OCI-LY3 (cell line): ENCODE data around the gene RAP2A.
A peak's percentile ranks its signal among the peaks of the same experiment; 100 is the strongest.

Experiments used
- H2AFZ ChIP-seq: fragments of 200-600, 300-600 bp; shearing (Covaris generic); 2 replicates; pipeline ENCODE4 v1.6.0; 2014; ENCODE audit warnings: antibody characterized with exemption, low read depth, low read length
- H3K27ac ChIP-seq: fragments of 200-600, 300-600 bp; sonication (generic); 2 replicates; pipeline ENCODE4 v1.5.1; 2014; ENCODE audit warnings: mild to moderate bottlenecking, low read length, moderate library complexity, mixed read lengths
- H3K27me3 ChIP-seq: fragments of 200-600, 300-600 bp; sonication (generic); 2 replicates; pipeline ENCODE4 v1.6.1; 2014; ENCODE audit warnings: low read depth, low read length, mixed read lengths
- H3K36me3 ChIP-seq: fragments of 200-600, 300-600 bp; sonication (generic); replicated peaks from 2 replicates; pipeline ENCODE3; 2014; ENCODE audit warnings: low read depth, low read length, mixed read lengths
- H3K4me1 ChIP-seq: fragments of 300-600, 200-600 bp; sonication (generic); 2 replicates; pipeline ENCODE4 v1.6.1; 2014; ENCODE audit warnings: low read length, mixed read lengths
- H3K4me2 ChIP-seq: fragments of 200-600, 300-600 bp; sonication (generic); 2 replicates; pipeline ENCODE4 v1.6.1; 2014; ENCODE audit warnings: low read length, mixed read lengths
- H3K4me3 ChIP-seq: fragments of 300-600, 200-600 bp; sonication (generic); 2 replicates; pipeline ENCODE4 v1.5.1; 2014; ENCODE audit warnings: antibody characterized with exemption, mild to moderate bottlenecking, low read length, moderate library complexity
- H3K79me2 ChIP-seq: fragments of 300-600, 200-600 bp; shearing (Covaris generic); 2 replicates; pipeline ENCODE4 v1.6.1; 2014; ENCODE audit warnings: mild to moderate bottlenecking, low read length, mixed read lengths
- H3K9ac ChIP-seq: fragments of 300-600, 200-600 bp; shearing (Covaris generic); 2 replicates; pipeline ENCODE4 v1.6.0; 2014; ENCODE audit warnings: mild to moderate bottlenecking, low read length, moderate library complexity
- H3K9me3 ChIP-seq: fragments of 200-600, 300-600 bp; shearing (Covaris generic); 2 replicates; pipeline ENCODE4 v1.6.1; 2014; ENCODE audit warnings: low read length, mixed read lengths; ENCODE audit not compliant: insufficient read depth
- H4K20me1 ChIP-seq: fragments of 200-600, 300-600 bp; sonication (generic); 2 replicates; pipeline ENCODE4 v1.6.1; 2016; ENCODE audit warnings: low read length, mixed read lengths; ENCODE audit not compliant: insufficient read depth
- CTCF ChIP-seq: fragments of 200-600, 300-600 bp; sonication (generic); IDR thresholded peaks from 2 replicates; pipeline ENCODE4 v1.5.1; 2014; ENCODE audit warnings: antibody characterized with exemption, low read length, low read depth
- EZH2phosphoT487 ChIP-seq: fragments of 200-600 bp; shearing (Covaris generic); IDR thresholded peaks from 2 replicates; pipeline ENCODE4 v1.6.1; 2018; ENCODE audit warnings: antibody characterized with exemption, mixed run types, low read depth

Gene RAP2A

GRCh38 chr13:97435323-97435722 lies 1.4 kb downstream of the RAP2A start:
- H3K9me3 ChIP-seq = no peaks in the 10 kb centered on the region
- peaks cover 35% of the 10 kb centered on the region for H3K79me2 ChIP-seq
- peaks cover 24% of the 10 kb centered on the region for H4K20me1 ChIP-seq
- no peak overlapping the region for H2AFZ ChIP-seq
- H3K4me3 ChIP-seq = peak overlapping the region; percentile 98
- no peak overlapping the region for H3K27ac ChIP-seq
- TF ChIP-seq EZH2phosphoT487 = no peak
- no peak for TF ChIP-seq CTCF
- peak overlapping the region; percentile 96 for H3K4me2 ChIP-seq
- H3K27me3 ChIP-seq = no peaks in the 10 kb centered on the region
- H3K9ac ChIP-seq = peak overlapping the region; percentile 82
- peaks cover 20% of the 10 kb centered on the region for H3K4me1 ChIP-seq
- H3K36me3 ChIP-seq = peaks cover 18% of the 10 kb centered on the region

- no peaks in the 10 kb centered on the region for H3K9me3 ChIP-seq
- no peak for TF ChIP-seq EZH2phosphoT487
- no peak for TF ChIP-seq CTCF
- peaks cover 22% of the 10 kb centered on the region for H3K4me1 ChIP-seq
- peaks cover 24% of the 10 kb centered on the region for H4K20me1 ChIP-seq
- no peak overlapping the region for H2AFZ ChIP-seq
- H3K27ac ChIP-seq = no peak overlapping the region
- no peaks in the 10 kb centered on the region for H3K27me3 ChIP-seq
- peaks cover 18% of the 10 kb centered on the region for H3K36me3 ChIP-seq
- H3K9ac ChIP-seq = peak overlapping the region; percentile 82
- peak overlapping the region; percentile 96 for H3K4me2 ChIP-seq
- H3K4me3 ChIP-seq = peak overlapping the region; percentile 98
- peaks cover 37% of the 10 kb centered on the region for H3K79me2 ChIP-seq
Measured at GRCh38 chr13:97435794-97436193, 1.8 kb downstream of the RAP2A start.

- no peak for TF ChIP-seq CTCF
- no peak for TF ChIP-seq EZH2phosphoT487
- no peak overlapping the region for H3K9ac ChIP-seq
- H3K27me3 ChIP-seq = no peaks in the 10 kb centered on the region
- no peaks in the 10 kb centered on the region for H3K9me3 ChIP-seq
- no peak overlapping the region for H3K4me3 ChIP-seq
- peaks cover 29% of the 10 kb centered on the region for H3K4me1 ChIP-seq
- H4K20me1 ChIP-seq = peaks cover 24% of the 10 kb centered on the region
- no peak overlapping the region for H3K27ac ChIP-seq
- H3K4me2 ChIP-seq = no peak overlapping the region
- no peak overlapping the region for H2AFZ ChIP-seq
- H3K79me2 ChIP-seq = peaks cover 39% of the 10 kb centered on the region
- peaks cover 18% of the 10 kb centered on the region for H3K36me3 ChIP-seq
Measured at GRCh38 chr13:97436845-97437244, 2.9 kb downstream of the RAP2A start.

- H3K79me2 ChIP-seq = peaks cover 39% of the 10 kb centered on the region
- H3K27ac ChIP-seq = no peak overlapping the region
- no peaks in the 10 kb centered on the region for H3K27me3 ChIP-seq
- H4K20me1 ChIP-seq = peaks cover 24% of the 10 kb centered on the region
- peaks cover 26% of the 10 kb centered on the region for H3K4me1 ChIP-seq
- TF ChIP-seq CTCF (no peak), EZH2phosphoT487 (no peak)
- no peak overlapping the region for H3K4me3 ChIP-seq
- peaks cover 18% of the 10 kb centered on the region for H3K36me3 ChIP-seq
- no peak overlapping the region for H3K4me2 ChIP-seq
- H3K9me3 ChIP-seq = no peaks in the 10 kb centered on the region
- no peak overlapping the region for H2AFZ ChIP-seq
- H3K9ac ChIP-seq = no peak overlapping the region
Measured at GRCh38 chr13:97437729-97438128, 3.8 kb downstream of the RAP2A start.
